Measurements from ENCODE around the gene NRXN2.

Gene NRXN2

GRCh38 chr11:64741375-64742086, 18.5 kb upstream of the NRXN2 start:
- TF ChIP-seq REST (IDR thresholded peaks at IDR 0.05; ENCODE audit: insufficient read depth in 1 of 2, low read depth in 2 of 2, low read length in 2 of 2) = no peak
- TF ChIP-seq POLR2AphosphoS5 (IDR thresholded peaks at IDR 0.05; ENCODE audit: low read depth, low read length) = no peak
- TF ChIP-seq TAF1 (IDR thresholded peaks at IDR 0.05; ENCODE audit: borderline replicate concordance, insufficient read depth, low read length) = no peak
- TF ChIP-seq SIN3A (IDR thresholded peaks at IDR 0.05; ENCODE audit: borderline replicate concordance, insufficient read depth, low read length) = no peak
- TF ChIP-seq FOXP2 (optimal IDR thresholded peaks at IDR 0.05; ENCODE audit: borderline replicate concordance, extremely low read depth, extremely low read length, insufficient read depth) = no peak

GRCh38 chr11:64739871-64740270, 16.9 kb upstream of the NRXN2 start:
- TF ChIP-seq SIN3A (IDR thresholded peaks at IDR 0.05; ENCODE audit: borderline replicate concordance, insufficient read depth, low read length) (no peak), POLR2AphosphoS5 (IDR thresholded peaks at IDR 0.05; ENCODE audit: low read depth, low read length) (no peak), TAF1 (IDR thresholded peaks at IDR 0.05; ENCODE audit: borderline replicate concordance, insufficient read depth, low read length) (no peak)

- no peak for TF ChIP-seq SIN3A (IDR thresholded peaks at IDR 0.05; ENCODE audit: borderline replicate concordance, insufficient read depth, low read length)
- TF ChIP-seq FOXP2 (optimal IDR thresholded peaks at IDR 0.05; ENCODE audit: borderline replicate concordance, extremely low read depth, extremely low read length, insufficient read depth) = no peak
- no peak for TF ChIP-seq TAF1 (IDR thresholded peaks at IDR 0.05; ENCODE audit: borderline replicate concordance, insufficient read depth, low read length)
Measured at GRCh38 chr11:64736654-64737053, 13.7 kb upstream of the NRXN2 start.

- TF ChIP-seq REST (IDR thresholded peaks at IDR 0.05; ENCODE audit: insufficient read depth in 1 of 2, low read depth in 2 of 2, low read length in 2 of 2) (no peak), POLR2AphosphoS5 (IDR thresholded peaks at IDR 0.05; ENCODE audit: low read depth, low read length) (no peak), TAF1 (IDR thresholded peaks at IDR 0.05; ENCODE audit: borderline replicate concordance, insufficient read depth, low read length) (no peak), FOXP2 (optimal IDR thresholded peaks at IDR 0.05; ENCODE audit: borderline replicate concordance, extremely low read depth, extremely low read length, insufficient read depth) (no peak), SIN3A (IDR thresholded peaks at IDR 0.05; ENCODE audit: borderline replicate concordance, insufficient read depth, low read length) (no peak)
Measured at GRCh38 chr11:64735725-64736259, 12.8 kb upstream of the NRXN2 start.

- TF ChIP-seq POLR2AphosphoS5 (IDR thresholded peaks at IDR 0.05; ENCODE audit: low read depth, low read length) = no peak
- no peak for TF ChIP-seq TAF1 (IDR thresholded peaks at IDR 0.05; ENCODE audit: borderline replicate concordance, insufficient read depth, low read length)
- no peak for TF ChIP-seq REST (IDR thresholded peaks at IDR 0.05; ENCODE audit: insufficient read depth in 1 of 2, low read depth in 2 of 2, low read length in 2 of 2)
- TF ChIP-seq SIN3A (IDR thresholded peaks at IDR 0.05; ENCODE audit: borderline replicate concordance, insufficient read depth, low read length) = no peak
- no peak for TF ChIP-seq FOXP2 (optimal IDR thresholded peaks at IDR 0.05; ENCODE audit: borderline replicate concordance, extremely low read depth, extremely low read length, insufficient read depth)
Measured at GRCh38 chr11:64734811-64735724, 12.1 kb upstream of the NRXN2 start.
